Mesenteric fat pad (tissue), 1 donor: ENCODE data around the gene CDCA3. TPM values are rescaled to one million over a fixed set of nuclear protein-coding genes. Genes with fewer than 3 reads are reported as not detected.

Source experiments
- DNase-seq: peaks from one replicate; pipeline ENCODE4 v3.0.0-alpha.2; 2020; ENCODE audit warnings: low spot score
- total RNA-seq: library from RNA; stranded (reverse); fragmentation: NEBNext Ultra II Directional; extraction: Animal tissue kit (Norgen Biotek cat#: 25700); gene quantifications from one replicate; pipeline ENCODE4 v1.2.1, GENCODE V29; 2021
- donor health status: DM: yes; HTN: yes; CAD: no.

CDCA3 gene
- total RNA-seq, 1 donor from 2014 or later: 0.16 TPM

GRCh38 chr12:6855322-6855721, 4.2 kb upstream of the CDCA3 start:
- no peak for DNase-seq

- DNase-seq: no peak
Observed at GRCh38 chr12:6854036-6854435, 3.0 kb upstream of the CDCA3 start.

DNA sequence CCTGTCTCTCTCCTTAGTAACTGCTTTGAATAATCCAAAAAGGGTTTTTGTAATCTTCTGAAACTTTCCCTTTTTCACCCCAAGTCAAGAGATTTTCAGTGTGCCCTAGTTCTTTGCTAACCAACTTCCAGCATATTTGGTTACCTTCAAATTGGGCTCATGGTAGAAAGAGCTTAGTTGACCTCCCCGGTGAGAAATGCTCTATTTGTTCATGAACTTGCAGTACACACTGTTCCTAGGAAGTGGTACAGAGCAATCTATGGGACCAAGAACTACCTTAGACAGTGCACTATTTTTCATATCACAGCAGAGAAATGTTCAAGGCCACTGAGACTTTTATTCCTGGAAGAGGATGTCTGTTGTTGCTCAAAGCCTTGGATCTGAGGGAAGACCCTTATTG, 2.5 kb upstream of the CDCA3 start:
- no peak for DNase-seq

- no peak for DNase-seq
Observed at GRCh38 chr12:6852651-6853354, 1.7 kb upstream of the CDCA3 start.

DNA sequence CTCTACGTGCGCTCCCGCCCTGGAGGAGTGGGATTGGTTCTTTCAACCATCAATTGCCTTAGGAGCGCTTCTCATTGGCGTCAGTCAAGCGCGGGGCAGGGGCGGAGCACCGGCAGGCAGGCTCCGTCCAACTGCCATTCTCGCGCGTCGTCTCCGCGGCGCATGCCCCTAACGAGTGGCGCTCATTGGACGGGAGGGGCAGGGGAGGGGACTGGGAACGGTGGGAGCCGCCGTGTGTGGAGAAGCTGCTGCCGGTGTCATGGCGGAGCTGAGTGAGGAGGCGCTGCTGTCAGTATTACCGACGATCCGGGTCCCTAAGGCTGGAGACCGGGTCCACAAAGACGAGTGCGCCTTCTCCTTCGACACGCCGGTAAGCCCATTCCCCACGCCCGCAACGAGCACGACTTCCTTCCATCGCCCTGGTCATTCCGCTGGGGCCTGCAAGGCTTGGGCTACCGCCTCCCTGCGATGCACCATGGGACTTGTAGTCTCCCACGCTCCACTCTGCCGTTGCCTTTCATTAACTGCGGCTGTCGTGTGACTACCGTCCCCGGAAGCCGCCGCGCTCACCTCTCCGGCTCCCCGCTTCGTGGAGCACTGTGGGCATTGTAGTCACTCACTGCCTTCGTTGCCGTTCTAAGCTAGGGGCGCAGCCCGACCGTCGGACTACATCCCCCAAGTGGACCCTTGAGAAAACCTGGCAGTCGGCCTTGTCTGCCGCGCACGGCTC, 1.0 kb upstream of the CDCA3 start, which contains the start of gene USP5:
Gene USP5 (plus strand): TSS at position 230 of the 730 bp plus-strand sequence. CDS start 30 bp downstream, at position 260.
- peak; percentile 99 for DNase-seq

GRCh38 chr12:6850796-6851152, 312 bp downstream of the CDCA3 start:
- no peak for DNase-seq

- no peak for DNase-seq
Observed at GRCh38 chr12:6849976-6850560, 1.0 kb downstream of the CDCA3 start.

DNA sequence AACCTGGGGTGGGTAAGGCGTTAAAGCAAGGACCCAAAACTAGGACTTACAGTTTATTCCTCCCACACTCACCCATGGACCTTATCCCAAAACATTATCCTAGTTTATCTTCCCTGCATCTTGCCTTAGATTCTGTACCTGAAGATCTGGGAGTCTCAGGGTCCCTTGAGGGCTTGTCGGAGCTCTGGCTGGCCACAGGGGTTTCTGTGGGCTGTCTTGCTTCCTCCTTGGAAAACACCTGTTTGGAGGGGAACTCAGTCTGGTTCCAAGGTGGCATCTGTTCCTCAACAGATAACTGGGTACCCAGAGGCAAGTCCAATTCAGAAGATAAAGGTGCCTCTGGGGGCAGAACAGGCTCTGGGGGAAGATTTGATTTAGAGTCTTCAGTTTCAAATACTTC, 1.7 kb downstream of the CDCA3 start:
- no peak for DNase-seq

GRCh38 chr12:6847676-6848075, 3.4 kb downstream of the CDCA3 start:
- no peak for DNase-seq

DNA sequence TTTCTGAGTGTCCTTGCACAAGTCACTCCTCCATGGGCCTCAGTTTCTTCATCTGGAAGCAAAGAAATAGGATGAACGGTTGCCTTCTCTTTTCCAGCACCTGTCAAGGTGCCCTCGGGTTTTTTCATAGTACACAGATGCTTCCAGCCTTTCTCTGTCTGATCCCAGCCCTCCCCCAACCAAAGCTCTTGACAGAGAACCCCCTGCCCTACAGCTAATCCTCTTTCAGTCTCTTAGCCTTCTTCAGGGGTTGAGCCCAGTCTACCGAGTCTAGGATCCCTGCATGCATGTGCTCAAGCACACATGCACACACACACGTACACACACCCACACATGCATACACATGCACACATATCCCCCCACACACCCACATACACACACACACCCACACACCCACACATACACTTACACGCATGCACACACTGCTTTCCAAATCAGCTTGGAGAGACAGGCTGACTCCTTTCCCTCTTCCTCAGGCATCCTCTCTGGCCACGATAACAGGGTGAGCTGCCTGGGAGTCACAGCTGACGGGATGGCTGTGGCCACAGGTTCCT, 4.7 kb downstream of the CDCA3 start:
- DNase-seq: no peak

DNA sequence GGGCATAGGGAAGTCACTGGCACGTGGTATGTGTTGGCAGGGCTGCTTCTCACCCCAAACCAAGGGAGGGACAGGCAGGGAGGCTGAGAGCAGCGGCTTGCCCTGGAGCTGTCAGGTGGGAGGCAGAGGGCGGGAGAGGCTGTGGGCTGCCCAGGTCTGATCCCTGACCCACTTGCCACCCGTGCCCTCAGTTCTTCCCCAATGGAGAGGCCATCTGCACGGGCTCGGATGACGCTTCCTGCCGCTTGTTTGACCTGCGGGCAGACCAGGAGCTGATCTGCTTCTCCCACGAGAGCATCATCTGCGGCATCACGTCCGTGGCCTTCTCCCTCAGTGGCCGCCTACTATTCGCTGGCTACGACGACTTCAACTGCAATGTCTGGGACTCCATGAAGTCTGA, 5.7 kb downstream of the CDCA3 start:
- DNase-seq: no peak

- DNase-seq: no peak
Observed at GRCh38 chr12:6843118-6843902, 7.8 kb downstream of the CDCA3 start.

GRCh38 chr12:6842075-6842474, 9.0 kb downstream of the CDCA3 start:
- DNase-seq: no peak

DNA sequence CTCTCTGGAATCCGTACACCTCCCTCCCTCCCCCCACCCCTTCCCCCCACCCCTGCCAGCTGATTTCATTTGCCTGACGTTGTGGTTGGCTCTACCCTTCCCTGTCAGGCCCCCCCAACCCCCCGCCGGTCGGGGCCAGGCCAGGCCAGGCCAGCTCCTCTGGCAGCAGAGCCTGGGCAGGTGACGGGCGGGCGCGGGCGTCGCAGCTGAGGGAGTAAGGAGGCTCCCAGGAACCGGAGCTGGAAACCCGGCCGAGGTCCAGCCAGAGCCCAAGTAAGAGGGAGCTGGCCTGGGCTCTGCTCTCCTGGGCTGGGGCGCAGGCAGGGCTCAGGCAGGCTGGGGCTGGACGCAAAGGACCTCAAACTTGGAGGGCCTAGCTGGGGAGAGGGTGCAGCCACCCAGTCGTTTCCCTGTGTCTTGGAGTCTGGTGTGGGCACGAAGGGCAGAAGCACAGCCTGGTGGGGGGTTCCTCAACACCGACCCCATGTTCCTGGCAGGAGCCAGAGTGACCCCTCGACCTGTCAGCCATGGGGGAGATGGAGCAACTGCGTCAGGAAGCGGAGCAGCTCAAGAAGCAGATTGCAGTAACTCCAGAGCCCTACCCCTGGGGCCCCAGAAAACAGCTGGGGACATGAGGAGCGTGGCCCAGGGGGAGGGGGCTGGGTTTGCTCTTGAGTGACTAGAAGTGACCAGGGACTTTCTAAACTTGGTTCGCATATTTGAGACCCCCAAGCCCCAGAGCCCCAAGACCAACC, 10.1 kb downstream of the CDCA3 start, which contains the start of gene GNB3:
Gene GNB3 (plus strand): TSS at position 165 of the 755 bp plus-strand sequence. CDS start 363 bp downstream, at position 528.
- DNase-seq: no peak

DNA sequence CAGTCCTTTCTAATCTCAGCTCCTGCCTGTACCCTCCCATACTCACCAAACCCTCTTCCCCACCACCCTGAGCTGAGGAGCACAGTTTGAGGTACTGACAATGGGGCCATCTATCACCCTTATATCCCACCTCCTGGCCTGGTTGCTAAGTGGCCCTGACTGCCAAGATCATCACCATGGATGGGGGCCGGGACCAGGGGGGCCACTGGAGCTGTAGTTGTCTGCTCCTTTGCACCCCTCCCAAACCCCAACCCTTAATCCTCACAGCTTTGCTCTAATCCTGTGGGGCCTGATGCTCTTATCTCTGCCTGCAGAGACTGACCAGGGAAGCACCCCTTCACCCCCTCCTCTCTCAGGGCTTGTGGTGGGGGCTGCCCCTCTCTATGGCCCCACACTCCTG, 10.8 kb downstream of the CDCA3 start:
- no peak for DNase-seq

GRCh38 chr12:6839482-6840201, 11.4 kb downstream of the CDCA3 start:
- DNase-seq: no peak

- no peak for DNase-seq
Observed at GRCh38 chr12:6838854-6839253, 12.2 kb downstream of the CDCA3 start.

GRCh38 chr12:6837370-6838060, 13.6 kb downstream of the CDCA3 start:
- no peak for DNase-seq

DNA sequence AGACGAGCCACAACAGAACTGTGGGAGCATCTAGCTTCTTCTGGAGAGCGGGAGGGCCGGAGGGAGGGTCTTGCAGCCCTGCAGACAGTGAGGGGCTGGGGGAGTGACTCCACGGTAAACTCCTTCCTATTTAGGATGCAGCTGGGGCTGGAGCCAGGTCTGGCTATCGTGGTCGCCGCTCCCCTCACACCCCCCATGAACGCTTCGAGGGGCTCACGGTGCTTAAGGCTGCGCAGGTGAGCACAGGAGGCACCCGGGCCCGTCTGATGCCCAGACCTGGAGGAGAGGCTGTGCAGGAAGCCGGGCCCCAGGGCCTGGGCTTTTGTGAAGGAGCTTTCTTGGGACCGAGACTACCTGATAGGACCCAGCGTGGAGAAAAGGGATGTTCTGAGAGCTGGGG, 14.2 kb downstream of the CDCA3 start:
- DNase-seq: no peak
